GM19397 (cell line): ENCODE data around the gene MAPK8IP2.
A peak's percentile ranks its signal among the peaks of the same experiment; 100 is the strongest.

Experiments
- ATAC-seq: cut with Tn5 transposase; IDR thresholded peaks from one replicate; pipeline ENCODE4 v1.9.1; 2021; ENCODE audit warnings: mild to moderate bottlenecking, moderate library complexity; ENCODE audit not compliant: unreplicated experiment

The MAPK8IP2 gene

GRCh38 chr22:50574383-50574755 lies 26.2 kb upstream of the MAPK8IP2 start:
- ATAC-seq, result no peak

- ATAC-seq, result no peak
Observed at GRCh38 chr22:50575426-50575941, 25.1 kb upstream of the MAPK8IP2 start.

GRCh38 chr22:50576070-50576469 lies 24.5 kb upstream of the MAPK8IP2 start:
- no peak for ATAC-seq

GRCh38 chr22:50576806-50577696 lies 23.5 kb upstream of the MAPK8IP2 start:
- no peak for ATAC-seq

GRCh38 chr22:50577697-50577986 lies 23.0 kb upstream of the MAPK8IP2 start:
- ATAC-seq, result no peak

- ATAC-seq, result no peak
Observed at GRCh38 chr22:50577987-50578775, 22.4 kb upstream of the MAPK8IP2 start, which contains the start of gene CPT1B. TSS of gene CPT1B (minus strand) at chr22:50578427. CDS start at chr22:50577915, 512 bp downstream.

- no peak for ATAC-seq
Observed at GRCh38 chr22:50578776-50579310, 21.8 kb upstream of the MAPK8IP2 start.

GRCh38 chr22:50579752-50580151 lies 20.8 kb upstream of the MAPK8IP2 start:
- ATAC-seq, result no peak

GRCh38 chr22:50581031-50581949 lies 19.3 kb upstream of the MAPK8IP2 start:
- ATAC-seq, result no peak

- no peak for ATAC-seq
Observed at GRCh38 chr22:50581950-50582492, 18.6 kb upstream of the MAPK8IP2 start.

- ATAC-seq, result peak; percentile 88
Observed at GRCh38 chr22:50582493-50583293, 17.9 kb upstream of the MAPK8IP2 start, which contains the start of gene CHKB. TSS of gene CHKB (minus strand) at chr22:50582849. CDS start at chr22:50582781, 68 bp downstream.

- peak; percentile 27 for ATAC-seq
Observed at GRCh38 chr22:50583294-50583861, 17.2 kb upstream of the MAPK8IP2 start.

- ATAC-seq, result no peak
Observed at GRCh38 chr22:50584106-50585096, 16.2 kb upstream of the MAPK8IP2 start.

- no peak for ATAC-seq
Observed at GRCh38 chr22:50585238-50585637, 15.4 kb upstream of the MAPK8IP2 start.

- no peak for ATAC-seq
Observed at GRCh38 chr22:50585781-50586180, 14.8 kb upstream of the MAPK8IP2 start.

- no peak for ATAC-seq
Observed at GRCh38 chr22:50586416-50586815, 14.2 kb upstream of the MAPK8IP2 start.

GRCh38 chr22:50587407-50587806 lies 13.2 kb upstream of the MAPK8IP2 start:
- ATAC-seq, result no peak

- ATAC-seq, result no peak
Observed at GRCh38 chr22:50595189-50595588, 5.4 kb upstream of the MAPK8IP2 start.
